Cardiac muscle cell (in vitro differentiated cells and primary cell): ENCODE measurements around the gene C3orf20. TPM values are rescaled to one million over a fixed set of nuclear protein-coding genes. Genes with fewer than 3 reads are reported as not detected.

Experiments
- DNase-seq, 2 donors: peaks; one replicate each; pipeline versions ENCODE4 v3.0.0 to v3.0.0-alpha.2; 2010 to 2017; ENCODE audit warnings: low read depth in 1 of 2, low spot score in 1 of 2
- H3K27ac ChIP-seq: fragments of 200-600 bp; sonication (generic); 2 replicates; pipeline ENCODE4 v1.5.1; 2016
- H3K27me3 ChIP-seq: fragments of 200-600 bp; sonication (generic); 2 replicates; pipeline ENCODE4 v1.6.0; 2016; ENCODE audit warnings: control low read depth
- H3K36me3 ChIP-seq: fragments of 200-600 bp; sonication (generic); 2 replicates; pipeline ENCODE4 v1.5.1; 2016; ENCODE audit warnings: control low read depth
- H3K4me1 ChIP-seq: fragments of 200-600 bp; sonication (generic); 2 replicates; pipeline ENCODE4 v1.8.1; 2017; ENCODE audit warnings: low read depth, mild to moderate bottlenecking, mixed run types
- H3K4me3 ChIP-seq: fragments of 200-600 bp; sonication (generic); 2 replicates; pipeline ENCODE4 v1.5.1; 2016; ENCODE audit warnings: mild to moderate bottlenecking
- H3K9me3 ChIP-seq: fragments of 200-600 bp; sonication (generic); 2 replicates; pipeline ENCODE4 v1.5.1; 2017; ENCODE audit warnings: low read depth, mild to moderate bottlenecking, control low read depth
- CTCF ChIP-seq: IDR thresholded peaks from 2 replicates; pipeline ENCODE4 v1.5.1; 2012; ENCODE audit warnings: low read depth, mild to moderate bottlenecking, low read length
- polyA plus RNA-seq: library from polyadenylated mRNA; unstranded; fragments of >200 nt; fragmentation: Nextera tagmentation; extraction: Ambion mirVana; gene quantifications from 2 replicates; pipeline ENCODE4 v1.2.1, GENCODE V29; 2016
- total RNA-seq: library from RNA; depleted of rRNA; stranded (reverse); fragments of >200 nt; gene quantifications from 2 replicates; pipeline ENCODE4 v1.2.3, GENCODE V29; 2016

C3orf20 gene
- total RNA-seq (0.21 and 0.92 TPM in 2 replicates), polyA plus RNA-seq (not detected in 2 replicates)

DNA sequence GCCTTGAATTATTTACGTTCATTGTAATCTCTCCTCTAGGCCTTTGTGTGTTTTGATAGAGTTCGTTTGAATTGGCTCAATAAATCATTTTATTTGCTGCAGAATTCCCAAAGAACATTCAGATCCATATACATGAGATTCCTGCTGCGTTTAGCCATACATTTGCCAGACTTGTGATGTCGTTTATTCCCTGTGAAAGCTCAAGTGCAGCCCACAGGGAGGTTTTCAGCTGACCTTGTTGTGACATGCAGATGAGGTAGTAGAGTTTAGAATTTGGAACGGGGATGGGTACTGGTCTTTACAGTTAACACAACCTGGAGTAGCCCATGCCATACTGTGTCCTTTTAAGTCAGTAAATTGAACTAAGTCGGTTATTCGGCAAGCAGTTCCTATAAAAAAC lies at the start of gene C3orf20:
C3orf20 (plus strand) TSS at position 301 of the 400 bp plus-strand sequence. CDS start 7,573 bp downstream, outside the sequence.
- peaks cover 23% of the 10 kb centered on the region for H3K36me3 ChIP-seq
- no peaks in the 10 kb centered on the region for H3K9me3 ChIP-seq
- no peak for DNase-seq
- H3K27ac ChIP-seq = no peak within 1 kb of the TSS
- no peaks in the 10 kb centered on the region for H3K4me1 ChIP-seq
- H3K4me3 ChIP-seq = no peak within 1 kb of the TSS
- H3K27me3 ChIP-seq = no peaks in the 10 kb centered on the region
- no peak for TF ChIP-seq CTCF

GRCh38 chr3:14625443-14625842 lies 49.5 kb upstream of the C3orf20 start:
- H3K36me3 ChIP-seq = no peaks in the 10 kb centered on the region
- no peaks in the 10 kb centered on the region for H3K9me3 ChIP-seq
- TF ChIP-seq CTCF = no peak
- DNase-seq = no peak
- H3K27me3 ChIP-seq = no peaks in the 10 kb centered on the region
- H3K4me1 ChIP-seq = no peaks in the 10 kb centered on the region
- no peak overlapping the region for H3K4me3 ChIP-seq
- no peak overlapping the region for H3K27ac ChIP-seq

- no peak overlapping the region for H3K4me3 ChIP-seq
- no peak for TF ChIP-seq CTCF
- no peaks in the 10 kb centered on the region for H3K4me1 ChIP-seq
- H3K27ac ChIP-seq = no peak overlapping the region
- no peaks in the 10 kb centered on the region for H3K9me3 ChIP-seq
- H3K36me3 ChIP-seq = no peaks in the 10 kb centered on the region
- DNase-seq = no peak
- no peaks in the 10 kb centered on the region for H3K27me3 ChIP-seq
These were observed 47.1 kb upstream of the C3orf20 start for GRCh38 chr3:14627815-14628214.

- no peaks in the 10 kb centered on the region for H3K27me3 ChIP-seq
- TF ChIP-seq CTCF = no peak
- no peak overlapping the region for H3K27ac ChIP-seq
- no peak overlapping the region for H3K4me3 ChIP-seq
- no peaks in the 10 kb centered on the region for H3K36me3 ChIP-seq
- no peaks in the 10 kb centered on the region for H3K9me3 ChIP-seq
- H3K4me1 ChIP-seq = no peaks in the 10 kb centered on the region
- DNase-seq = no peak
These were observed 46.5 kb upstream of the C3orf20 start for GRCh38 chr3:14628406-14628805.

DNA sequence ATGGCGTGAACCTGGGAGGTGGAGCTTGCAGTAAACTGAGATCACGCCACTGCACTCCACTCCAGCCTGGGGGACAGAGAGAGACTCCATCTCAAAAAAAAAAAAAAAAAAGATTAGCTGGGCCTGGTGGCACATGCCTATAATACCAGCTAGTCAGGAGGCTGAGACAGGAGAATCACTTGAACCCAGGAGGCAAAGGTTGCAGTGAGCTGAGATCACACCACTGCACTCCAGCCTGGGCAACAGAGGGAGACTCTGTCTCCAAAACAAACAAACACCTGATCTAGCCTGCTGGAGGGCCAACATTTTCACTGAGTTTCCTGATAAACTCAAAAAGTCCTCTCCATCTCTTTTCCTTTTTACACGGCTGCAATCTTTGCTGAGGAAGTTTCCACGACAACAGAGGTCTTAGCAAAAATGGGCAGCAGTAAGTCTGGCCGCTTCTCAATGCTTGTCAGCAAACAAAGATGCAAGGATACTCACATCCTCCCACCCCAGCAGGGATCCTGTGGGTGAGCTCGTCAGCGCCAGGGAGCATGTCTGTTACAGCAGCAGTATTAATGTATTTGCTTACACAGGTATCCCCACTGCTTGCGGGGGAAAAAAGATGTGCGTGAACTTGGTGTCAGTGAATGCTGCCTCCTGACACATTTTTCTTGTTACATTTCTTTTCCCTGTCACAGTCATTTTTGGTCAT lies 44.4 kb upstream of the C3orf20 start:
- no peak for TF ChIP-seq CTCF
- no peak for DNase-seq
- Histone ChIP-seq H3K27ac (no peak overlapping the region), H3K9me3 (no peaks in the 10 kb centered on the region), H3K36me3 (no peaks in the 10 kb centered on the region), H3K27me3 (no peaks in the 10 kb centered on the region), H3K4me1 (no peaks in the 10 kb centered on the region), H3K4me3 (no peak overlapping the region)
